Suppressor macrophage treated with lipopolysaccharide for 1 hour (primary cell): ENCODE results near the gene RAD50.
A peak's percentile ranks its signal among the peaks of the same experiment; 100 is the strongest.
"Not testable (repeated sequence)": the region's sequence is repeated elsewhere in the genome, so short reads cannot be mapped to it uniquely, and the experiment has no call there.

ENCODE experiments used
- DNase-seq, 3 donors: peaks; one replicate each; pipeline ENCODE4 v3.0.0-alpha.2; 2020 to 2022

The RAD50 gene

DNA sequence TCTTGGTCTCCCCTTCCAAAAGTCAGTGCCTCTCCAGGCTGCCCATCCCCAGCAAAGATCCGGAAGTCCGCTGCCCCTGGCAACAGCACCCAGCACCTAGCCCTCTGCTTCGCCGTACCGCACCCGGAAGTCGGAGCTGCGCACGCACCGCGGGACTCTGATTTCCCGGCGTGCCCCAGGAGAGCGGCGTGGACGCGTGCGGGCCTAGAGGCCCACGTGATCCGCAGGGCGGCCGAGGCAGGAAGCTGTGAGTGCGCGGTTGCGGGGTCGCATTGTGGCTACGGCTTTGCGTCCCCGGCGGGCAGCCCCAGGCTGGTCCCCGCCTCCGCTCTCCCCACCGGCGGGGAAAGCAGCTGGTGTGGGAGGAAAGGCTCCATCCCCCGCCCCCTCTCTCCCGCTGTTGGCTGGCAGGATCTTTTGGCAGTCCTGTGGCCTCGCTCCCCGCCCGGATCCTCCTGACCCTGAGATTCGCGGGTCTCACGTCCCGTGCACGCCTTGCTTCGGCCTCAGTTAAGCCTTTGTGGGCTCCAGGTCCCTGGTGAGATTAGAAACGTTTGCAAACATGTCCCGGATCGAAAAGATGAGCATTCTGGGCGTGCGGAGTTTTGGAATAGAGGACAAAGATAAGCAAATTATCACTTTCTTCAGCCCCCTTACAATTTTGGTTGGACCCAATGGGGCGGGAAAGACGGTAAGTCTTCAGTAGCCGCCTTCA, at the start of gene RAD50:
Gene RAD50, plus strand, starts transcription at position 215 of the 715 bp plus-strand sequence. Its CDS starts 348 bp downstream, at position 563.
- DNase-seq, result peak; percentile 87 to 93 (median 91)

DNA sequence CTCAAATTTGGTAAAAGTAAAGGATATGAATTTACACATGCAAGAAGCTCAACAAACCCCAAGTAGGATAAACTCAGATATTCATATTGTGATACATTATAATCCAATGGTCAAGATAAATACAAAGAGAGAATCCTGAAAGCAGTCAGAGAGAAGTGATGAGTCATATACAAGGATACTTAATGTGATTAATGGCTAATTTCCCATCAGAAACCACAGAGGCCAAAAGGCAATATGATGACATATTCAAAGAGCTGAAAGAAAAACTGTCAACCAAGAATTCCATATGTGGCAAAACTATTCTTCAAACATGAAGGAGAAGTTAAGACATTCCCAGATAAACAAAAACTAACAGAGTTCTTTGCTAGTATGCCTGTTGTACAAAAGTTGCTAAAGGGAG, 46.7 kb upstream of the RAD50 start:
- peak in 1 of 3 donors; percentile 54 for DNase-seq

DNA sequence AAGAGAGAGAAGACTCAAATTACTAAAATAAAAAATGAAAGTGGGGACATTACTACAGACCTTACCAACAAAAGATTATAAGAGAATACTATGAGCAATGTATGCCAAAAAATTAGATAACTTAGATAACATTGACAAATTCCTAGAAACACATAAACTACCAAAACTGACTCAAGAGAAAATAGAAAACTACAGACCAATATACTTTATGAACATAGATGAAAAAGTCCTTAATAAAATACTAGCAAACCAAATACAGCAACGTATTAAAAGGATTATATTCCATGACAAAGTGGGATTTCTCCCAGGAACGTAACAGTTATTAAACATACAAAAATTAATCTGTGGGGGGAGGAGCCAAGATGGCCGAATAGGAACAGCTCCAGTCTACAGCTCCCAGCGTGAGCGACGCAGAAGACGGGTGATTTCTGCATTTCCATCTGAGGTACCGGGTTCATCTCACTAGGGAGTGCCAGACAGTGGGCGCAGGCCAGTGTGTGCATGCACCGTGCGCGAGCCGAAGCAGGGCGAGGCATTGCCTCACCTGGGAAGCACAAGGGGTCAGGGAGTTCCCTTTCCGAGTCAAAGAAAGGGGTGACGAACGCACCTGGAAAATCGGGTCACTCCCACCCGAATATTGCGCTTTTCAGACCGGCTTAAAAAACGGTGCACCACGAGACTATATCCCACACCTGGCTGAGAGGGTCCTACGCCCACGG, 43.0 kb upstream of the RAD50 start:
- DNase-seq, result not testable (repeated sequence)

DNA sequence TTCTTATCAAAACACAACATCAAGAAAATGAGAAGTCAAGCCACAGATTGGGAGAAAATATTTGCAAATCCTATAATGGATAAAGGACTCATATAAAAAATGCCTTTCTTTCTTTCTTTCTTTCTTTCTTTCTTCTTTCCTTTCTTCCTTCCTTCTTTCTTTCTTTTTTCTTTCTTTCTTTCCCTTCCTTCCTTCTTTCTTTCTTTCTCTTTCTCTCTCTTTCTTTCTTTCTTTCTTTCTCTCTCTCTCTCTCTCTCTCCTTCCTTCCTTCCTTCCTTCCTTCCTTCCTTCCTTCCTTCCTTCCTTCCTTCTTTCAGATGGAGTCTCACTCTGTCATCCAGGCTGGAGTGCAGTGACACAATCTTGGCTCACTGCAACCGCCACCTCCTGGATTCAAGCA, 34.7 kb upstream of the RAD50 start:
- not testable (repeated sequence) for DNase-seq

DNA sequence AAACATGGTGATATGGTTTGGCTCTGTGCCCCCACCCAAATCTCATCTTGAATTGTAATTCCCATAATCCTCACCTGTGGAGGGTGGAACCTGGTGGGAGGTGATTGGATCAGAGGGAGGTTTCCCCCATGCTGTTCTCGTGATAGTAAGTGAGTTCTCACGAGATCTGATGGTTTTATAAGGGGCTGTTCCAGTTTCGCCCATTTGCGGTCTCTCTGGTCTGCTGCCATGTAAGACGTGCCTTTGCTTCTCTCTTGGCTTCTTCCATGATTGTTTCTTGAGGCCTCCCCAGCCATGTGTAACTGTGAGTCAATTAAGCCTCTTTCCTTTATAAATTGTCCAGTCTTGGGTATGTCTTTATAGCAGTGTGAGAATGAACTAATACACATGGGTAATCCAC, 31.9 kb upstream of the RAD50 start:
- DNase-seq, result not testable (repeated sequence)

DNA sequence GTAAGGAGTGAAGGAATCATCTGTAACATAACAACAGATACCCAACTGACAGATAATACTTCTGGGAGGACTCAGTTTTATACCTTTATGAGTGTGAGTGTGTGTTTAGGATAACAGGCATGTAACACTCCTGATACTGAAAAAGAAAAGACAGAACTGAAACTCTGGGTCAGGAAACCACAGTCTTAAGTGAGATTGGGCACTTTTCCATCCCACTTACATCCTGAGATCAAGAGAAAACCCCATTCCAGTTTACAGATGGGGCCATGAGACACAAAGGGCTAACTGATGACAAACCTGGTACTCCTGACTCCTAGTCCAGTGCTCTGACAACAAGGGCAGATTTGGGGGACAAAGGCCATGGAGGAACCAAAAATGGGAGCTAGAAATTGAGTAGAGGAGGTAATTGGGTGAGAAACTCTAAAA, 31.5 kb upstream of the RAD50 start:
- DNase-seq, result peak; percentile 21 to 52 (median 32)

DNA sequence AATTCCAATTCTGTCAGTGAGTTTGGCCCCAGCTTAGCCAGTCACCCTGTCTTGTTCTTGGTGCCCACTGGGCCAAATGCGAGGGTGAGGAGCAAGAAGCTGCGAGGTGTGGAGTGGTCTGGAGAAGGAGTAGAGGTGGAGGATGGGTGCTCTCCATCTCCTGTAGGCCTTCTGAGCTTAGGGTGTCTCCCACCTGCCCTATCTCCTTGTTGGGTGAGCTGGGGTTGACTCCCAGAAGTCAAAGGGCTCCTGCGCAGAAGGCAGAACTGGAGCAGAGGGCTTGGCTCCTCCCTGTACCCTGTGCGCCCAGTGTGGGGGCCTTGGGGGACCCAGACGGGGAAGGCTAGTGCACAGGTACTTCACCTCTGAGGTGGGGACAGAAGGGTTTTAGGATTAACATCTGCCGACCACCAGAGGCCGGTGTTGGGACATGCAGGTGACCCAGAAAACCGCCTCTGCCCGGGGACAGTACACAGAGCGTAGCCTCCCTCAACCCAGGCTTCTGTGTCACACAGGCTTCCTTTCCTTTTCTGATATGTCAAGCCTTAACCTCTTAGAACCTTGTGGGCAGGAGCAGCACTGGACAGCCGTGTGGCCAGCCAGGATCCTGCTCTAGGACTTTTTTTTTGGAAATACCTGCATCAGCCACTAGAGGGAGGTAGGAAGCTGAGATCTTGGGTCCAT, 30.3 kb upstream of the RAD50 start:
- peak; percentile 71 to 79 (median 77) for DNase-seq

DNA sequence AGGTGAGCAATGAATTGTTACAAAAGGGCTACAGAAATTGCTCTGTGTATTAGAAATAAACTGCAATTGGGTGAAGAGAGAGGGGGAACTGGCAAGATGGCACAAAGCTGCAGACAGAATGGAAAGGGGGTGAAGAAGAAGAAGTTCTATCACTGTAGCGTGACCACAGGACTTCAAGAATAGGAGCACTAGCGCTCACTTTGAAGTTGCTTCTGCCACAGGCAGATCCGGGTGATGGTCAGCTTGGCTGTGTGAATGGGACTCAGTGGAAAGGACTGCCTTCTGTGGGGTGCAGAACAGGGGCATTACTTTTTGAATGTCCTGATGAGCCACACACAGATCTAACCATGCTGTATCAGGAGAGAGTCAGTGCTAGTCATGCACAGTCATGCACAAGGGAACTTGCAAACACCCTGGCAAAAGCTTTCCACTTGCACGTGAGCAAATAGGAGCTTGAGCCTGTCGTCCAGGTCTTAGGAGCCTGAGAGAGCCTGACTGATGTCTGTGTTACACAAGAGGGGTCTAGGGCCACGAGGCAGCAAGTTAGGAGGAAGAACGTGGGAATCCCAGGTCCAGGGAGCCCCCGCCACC, 29.7 kb upstream of the RAD50 start:
- DNase-seq, result no peak

DNA sequence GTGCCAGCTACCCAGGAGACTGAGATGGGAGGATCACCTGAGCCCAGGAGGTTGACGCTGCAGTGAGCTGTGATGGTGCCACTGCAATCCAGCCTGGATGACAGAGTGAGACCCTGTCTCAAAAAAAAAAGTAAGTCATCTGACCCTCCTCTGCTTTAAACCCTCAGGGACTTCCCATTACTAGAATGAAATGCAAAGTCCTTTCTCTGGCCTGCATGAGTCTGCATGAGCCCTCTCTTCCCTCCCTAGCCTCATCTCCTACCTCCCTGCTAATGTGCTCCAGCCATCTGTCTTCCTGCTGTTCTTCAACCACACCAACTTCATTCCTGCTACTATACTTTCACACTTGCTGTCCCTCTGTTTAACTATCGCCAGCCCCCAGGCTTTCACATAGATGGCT, 28.8 kb upstream of the RAD50 start:
- DNase-seq, result no peak

DNA sequence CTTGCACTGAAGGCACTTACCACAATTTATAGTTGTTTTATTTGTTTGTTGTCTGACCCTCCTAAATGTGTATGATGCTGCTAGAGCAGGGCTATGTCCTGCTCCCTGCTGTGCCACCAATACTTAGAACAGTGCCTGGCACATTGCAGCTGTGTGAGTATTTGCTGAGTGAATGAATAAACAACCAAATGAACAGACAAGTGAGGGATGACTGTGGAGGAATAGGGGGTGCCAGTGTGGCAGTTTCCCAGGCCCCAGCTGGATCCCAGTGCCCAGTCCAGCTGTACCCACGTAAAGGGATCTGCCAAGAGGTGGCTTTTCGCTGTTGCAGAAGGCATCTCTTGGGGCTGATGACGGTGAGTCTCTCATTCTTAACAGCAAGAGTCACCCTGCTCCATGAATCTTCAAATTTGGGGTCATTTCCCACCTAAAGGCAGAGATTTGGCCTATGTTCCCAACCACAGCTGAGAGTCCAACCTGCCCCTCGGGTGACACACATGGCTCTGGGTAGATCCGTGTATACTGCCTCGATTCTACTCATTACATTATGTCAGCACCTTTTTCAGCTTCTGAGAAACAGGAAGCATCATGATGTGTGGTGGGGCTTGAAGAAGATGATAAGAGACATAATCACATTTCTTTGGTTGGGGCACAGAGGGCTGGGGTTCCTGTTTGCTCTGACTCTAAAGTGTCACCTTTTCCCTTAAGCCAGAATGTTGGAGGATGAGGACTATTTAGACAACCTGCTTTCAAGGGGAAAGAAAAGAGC, 27.7 kb upstream of the RAD50 start:
- DNase-seq, result no peak

DNA sequence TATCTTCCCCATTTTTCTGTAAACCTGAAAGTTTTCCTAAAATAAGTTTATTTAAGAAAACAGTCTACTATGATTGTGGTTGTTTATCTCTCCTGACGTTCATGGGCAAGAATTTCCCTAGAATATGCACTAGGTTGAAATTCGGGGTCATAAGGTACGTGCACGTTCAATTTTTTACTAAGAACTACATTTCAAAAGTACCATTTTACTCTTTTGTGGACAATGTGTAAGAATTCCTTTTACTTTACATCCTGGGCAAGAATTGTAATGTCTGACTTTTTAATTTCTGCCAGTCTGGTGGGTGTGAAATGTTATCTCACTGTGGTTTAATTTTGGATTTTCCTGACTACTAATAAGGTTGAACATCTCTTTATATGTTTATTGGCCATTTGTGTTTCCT, 25.8 kb upstream of the RAD50 start:
- DNase-seq, result no peak

DNA sequence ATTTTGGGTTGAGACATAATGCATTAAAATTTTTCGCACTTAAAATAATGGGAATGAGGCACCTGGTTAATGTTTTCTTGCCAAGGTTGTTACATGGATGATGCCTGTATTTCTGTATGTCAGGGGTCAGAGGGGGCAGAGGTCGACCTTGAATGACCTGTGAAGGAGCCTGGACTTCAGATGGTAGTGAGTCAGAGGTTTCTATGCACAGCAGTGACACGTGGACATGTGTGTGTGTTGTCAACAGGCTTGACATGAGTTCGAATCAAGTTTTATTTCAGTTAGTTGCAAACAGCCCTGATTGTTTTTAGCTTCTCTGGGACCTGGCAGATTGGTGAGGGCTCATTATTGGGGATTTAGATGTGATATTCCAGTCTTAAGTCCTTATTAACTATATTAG, 17.1 kb upstream of the RAD50 start:
- DNase-seq, result peak in 1 of 3 donors; percentile 3

DNA sequence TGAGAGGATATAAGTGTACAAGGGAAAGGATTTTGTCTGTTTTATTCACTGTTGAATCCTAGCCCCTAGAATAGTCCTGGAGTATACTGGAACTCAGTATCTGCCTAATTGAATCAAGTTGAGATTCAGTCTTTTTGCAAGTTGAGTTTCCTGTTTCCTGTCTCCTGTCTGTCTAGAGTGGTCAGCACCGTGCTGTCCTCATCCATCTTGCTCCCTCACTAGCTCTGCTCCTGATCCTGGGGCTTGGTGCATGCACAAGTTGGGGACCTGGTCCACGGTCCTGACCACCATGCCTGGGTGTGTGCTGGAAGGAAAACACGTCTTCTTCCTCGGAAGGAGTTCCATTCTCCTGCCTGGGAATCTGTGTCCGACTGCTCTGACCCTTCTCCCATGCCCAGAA, 16.6 kb upstream of the RAD50 start:
- no peak for DNase-seq

DNA sequence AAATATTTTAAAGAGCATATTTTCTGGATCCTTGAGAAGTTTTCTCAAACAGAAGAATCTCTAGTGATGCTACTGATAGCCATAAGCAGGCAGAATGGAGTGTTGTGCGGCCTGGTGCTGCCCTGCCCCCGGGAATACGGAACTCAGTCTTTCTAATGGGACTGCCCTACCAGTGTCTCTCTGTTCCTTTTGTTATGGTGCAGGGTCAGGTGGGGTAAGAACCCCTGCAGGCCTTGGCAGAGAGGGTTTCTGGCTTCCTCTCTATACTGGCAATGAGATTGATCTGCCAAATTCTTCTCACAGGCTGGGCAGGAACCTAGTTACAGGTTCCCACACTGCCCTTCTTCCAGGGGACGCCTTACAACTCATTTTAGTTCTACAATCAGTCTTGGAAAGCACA, 16.0 kb upstream of the RAD50 start:
- DNase-seq, result no peak

DNA sequence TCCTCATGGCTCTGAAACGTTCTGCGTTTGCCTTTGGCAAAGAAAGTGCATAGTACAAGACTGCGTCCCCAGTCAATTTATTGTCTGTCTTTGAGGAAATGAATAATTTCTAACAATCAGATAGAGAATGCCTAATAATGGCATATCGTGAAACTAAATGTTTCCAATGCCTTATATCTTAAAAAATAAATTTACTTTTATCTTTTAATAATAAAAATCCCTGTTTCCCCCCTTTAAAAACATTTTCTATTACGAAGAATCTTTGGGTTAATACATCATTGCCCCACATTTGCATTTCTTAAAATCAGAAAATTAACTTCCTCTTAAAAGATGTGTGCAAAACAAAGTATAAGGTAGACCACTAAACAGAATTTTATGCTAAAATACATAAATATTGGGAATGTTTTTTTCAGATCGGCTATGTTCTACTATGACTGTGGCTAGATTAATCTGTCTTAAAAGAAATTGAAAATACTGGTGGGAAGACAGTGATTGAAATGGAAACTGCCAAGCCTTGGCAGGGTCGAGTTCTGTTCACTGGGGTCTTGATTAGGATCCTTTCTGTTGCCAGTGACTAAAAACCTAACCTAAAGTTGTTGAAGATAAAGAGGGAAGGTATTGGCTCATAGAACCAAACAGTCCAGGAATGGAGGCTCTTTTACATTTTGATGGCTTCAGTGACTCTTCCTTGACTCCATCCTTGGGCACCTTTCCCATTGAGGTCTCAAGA, 13.1 kb upstream of the RAD50 start, which contains the start of gene IL5:
Gene IL5, minus strand, starts transcription at position 51 of the 730 bp plus-strand sequence. Its CDS starts 44 bp downstream, at position 7.
- no peak for DNase-seq

DNA sequence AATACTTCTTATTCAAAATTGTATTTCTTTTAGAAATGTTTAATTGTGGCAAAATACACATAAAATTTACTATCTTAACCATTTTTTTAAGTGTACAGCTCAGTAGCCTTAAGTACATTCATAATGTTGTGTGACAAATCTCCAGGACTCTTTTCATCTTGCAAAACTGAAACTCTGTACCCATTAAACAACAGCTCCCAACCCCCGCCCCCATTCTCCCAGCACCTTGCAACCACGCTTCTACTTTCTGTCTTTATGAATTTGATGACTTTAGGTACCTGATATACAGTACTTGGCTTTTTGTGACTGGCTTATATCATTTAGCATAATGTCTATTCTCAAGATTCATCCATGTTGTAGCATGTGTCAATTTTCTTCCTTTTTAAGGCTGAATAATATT, 10.7 kb upstream of the RAD50 start:
- no peak for DNase-seq

DNA sequence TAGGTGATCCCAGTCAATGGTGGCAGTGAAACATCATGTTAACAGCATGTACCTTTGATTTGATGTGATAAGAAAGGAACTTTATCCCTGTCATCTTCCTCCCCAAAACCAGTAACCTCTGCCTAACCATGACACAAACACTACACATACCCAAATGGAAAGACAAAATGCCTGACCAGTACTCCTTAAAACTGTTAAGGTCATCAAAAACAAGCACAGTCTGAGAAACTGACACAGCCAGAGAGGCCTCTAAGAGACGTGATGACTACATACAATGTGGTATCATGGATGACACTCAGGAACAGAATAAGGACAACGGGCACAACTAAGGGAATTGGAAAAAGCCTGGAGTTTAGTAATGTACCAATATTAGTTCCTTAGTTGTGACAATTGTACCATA, 9.5 kb upstream of the RAD50 start:
- no peak for DNase-seq

DNA sequence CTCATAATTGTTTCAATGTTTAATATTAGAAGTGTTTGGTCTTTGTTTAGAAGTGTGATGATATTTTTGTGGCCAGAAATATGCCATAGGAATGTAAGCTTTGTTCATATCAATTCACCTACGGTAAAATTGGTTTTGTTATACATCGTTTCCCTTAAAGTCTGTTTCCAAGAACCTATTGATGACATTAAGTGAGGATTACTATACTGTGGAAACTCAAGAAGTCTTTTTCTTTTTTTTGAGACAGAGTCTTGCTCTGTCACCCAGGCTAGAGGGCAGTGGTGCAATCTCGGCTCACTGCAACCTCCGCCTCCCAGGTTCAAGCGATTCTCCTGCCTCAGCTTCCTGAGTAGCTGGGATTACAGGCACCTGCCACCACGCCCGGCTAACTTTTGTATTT, 7.9 kb upstream of the RAD50 start:
- DNase-seq, result not testable (repeated sequence)

DNA sequence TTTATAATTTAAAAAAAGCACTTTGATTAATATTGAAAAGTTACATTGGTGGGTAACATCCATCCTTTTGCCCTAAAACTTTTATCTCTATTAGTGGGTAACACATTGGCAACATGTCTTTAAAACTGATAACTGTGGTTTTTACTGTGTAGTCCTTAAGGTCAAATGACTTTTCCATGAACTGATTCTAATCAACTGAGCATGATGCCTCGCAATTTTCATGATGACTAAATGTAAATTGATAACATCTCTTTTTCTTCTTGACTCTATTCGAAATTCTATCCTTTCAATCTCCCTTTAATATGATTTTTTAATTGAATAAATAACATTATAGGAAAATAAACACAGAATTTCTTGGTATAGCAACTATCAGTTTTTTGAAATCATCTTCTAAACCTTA, 7.2 kb upstream of the RAD50 start:
- DNase-seq, result no peak

DNA sequence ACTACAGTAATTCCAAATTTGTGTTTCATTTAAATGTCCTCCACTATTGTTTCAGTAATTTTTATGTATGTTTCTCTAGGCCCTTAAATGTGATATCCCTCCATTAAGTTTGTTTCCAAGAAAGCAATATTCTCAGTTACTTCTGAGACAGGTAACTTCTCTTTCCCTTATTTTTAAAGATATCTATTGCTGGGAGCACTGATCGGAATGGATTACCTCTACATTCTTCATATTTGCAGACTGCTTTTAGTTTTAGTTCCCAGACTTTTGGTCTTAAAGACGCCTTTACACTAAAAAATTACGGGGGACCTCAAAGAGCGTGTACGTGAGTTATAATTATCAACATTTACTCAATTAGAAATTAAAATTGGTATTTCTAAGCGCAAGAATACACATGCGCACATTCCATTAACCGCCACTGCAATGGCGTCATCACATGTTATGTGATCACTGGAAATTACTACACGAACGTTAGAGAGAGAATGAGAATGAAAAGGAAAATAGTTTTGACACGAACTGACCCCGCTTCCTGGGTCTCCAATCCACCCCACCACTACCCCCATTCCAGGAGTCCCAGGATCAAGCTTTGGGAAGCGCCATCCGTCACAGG, 519 bp upstream of the RAD50 start:
- DNase-seq, result peak in 1 of 3 donors; percentile 1

DNA sequence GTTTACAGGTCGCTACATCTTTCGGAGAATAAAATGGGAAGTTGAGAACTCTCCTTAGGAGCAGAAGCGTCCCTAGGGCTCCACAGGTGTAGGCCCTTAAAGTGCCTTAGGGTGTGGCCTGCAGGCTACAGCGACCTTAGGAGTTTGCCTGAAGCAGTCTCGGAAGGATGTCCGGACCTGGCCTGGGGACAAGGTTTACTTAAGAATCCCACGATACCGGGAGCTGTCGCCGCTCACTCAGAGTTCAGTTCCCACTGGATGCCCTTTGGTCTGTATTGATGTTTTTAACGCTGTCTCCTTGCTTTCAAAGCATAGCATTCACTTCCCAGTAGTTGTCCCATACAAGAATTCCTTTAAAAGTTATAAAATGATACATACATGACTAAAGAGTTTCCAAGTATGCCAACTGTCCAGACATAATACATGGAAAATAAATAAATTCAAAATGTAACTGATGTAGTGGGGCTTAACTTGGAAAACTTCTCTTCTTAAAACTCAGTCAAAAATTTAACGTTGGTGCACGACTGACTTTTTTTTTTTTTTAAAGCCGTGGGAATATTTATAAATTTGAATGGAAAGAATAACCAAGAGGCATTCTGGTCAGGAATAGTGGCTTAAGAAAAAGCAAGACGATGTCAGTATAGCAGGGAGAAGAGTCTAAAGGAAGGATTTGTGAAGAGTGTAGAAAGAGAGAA, 848 bp downstream of the RAD50 start:
- peak; percentile 16 to 36 (median 19) for DNase-seq
